GM12878 (cell line): ENCODE results near the gene SEMA4D. TPM values are rescaled to one million over a fixed set of nuclear protein-coding genes. Genes with fewer than 3 reads are reported as not detected.

Source experiments
- CHD2 ChIP-seq: IDR thresholded peaks from 2 replicates; pipeline ENCODE4 v1.6.1; 2011; ENCODE audit warnings: low read depth, low read length, improper control_type of control experiment, borderline replicate concordance
- GATAD2B ChIP-seq: fragments of 450-650 bp; conservative IDR thresholded peaks from 2 replicates; pipeline ENCODE4 v1.6.1; 2017; ENCODE audit warnings: low read depth, mild to moderate bottlenecking, moderate library complexity
- HCFC1 ChIP-seq: fragments of 150-350 bp; IDR thresholded peaks from 2 replicates; pipeline ENCODE4 v1.6.1; 2014; ENCODE audit warnings: low read length
- KLF5 ChIP-seq: fragments of 450-650 bp; IDR thresholded peaks from 2 replicates; pipeline ENCODE4 v1.6.1; 2014; ENCODE audit warnings: mild to moderate bottlenecking; ENCODE audit not compliant: partially characterized antibody
- MXI1 ChIP-seq: fragments of 150-350 bp; IDR thresholded peaks from 2 replicates; pipeline ENCODE4 v1.6.1; 2011; ENCODE audit warnings: low read depth, mild to moderate bottlenecking, inconsistent platforms, low read length, improper control_type of control experiment
- MYB ChIP-seq: fragments of 150-350 bp; IDR thresholded peaks from 2 replicates; pipeline ENCODE4 v1.6.1; 2014; ENCODE audit warnings: mild to moderate bottlenecking, low read depth, low read length, borderline replicate concordance
- PAX5 ChIP-seq: IDR thresholded peaks from 2 replicates; pipeline ENCODE4 v1.6.1; 2011; ENCODE audit warnings: low read depth, low read length, borderline replicate concordance
- POLR2AphosphoS5 ChIP-seq: IDR thresholded peaks from 2 replicates; pipeline ENCODE4 v1.6.1; 2011; ENCODE audit warnings: mild to moderate bottlenecking, low read length, inconsistent platforms
- SMARCA5 ChIP-seq: fragments of 450-650 bp; IDR thresholded peaks from 2 replicates; pipeline ENCODE4 v1.6.1; 2017; ENCODE audit warnings: mild to moderate bottlenecking
- SREBF2 ChIP-seq: IDR thresholded peaks from 2 replicates; pipeline ENCODE4 v1.6.1; 2012; ENCODE audit warnings: mild to moderate bottlenecking, low read length
- TCF12 ChIP-seq: IDR thresholded peaks from 2 replicates; pipeline ENCODE4 v1.6.1; 2011; ENCODE audit warnings: low read depth, mild to moderate bottlenecking, low read length
- TCF7 ChIP-seq: IDR thresholded peaks from 2 replicates; pipeline ENCODE4 v1.6.1; 2014; ENCODE audit warnings: antibody characterized with exemption, borderline replicate concordance
- YY1 ChIP-seq: IDR thresholded peaks from 2 replicates; pipeline ENCODE4 v1.6.1; 2011; ENCODE audit warnings: low read depth, mild to moderate bottlenecking, low read length
- ZNF207 ChIP-seq: fragments of 450-650 bp; IDR thresholded peaks from 2 replicates; pipeline ENCODE4 v1.6.1; 2014; ENCODE audit warnings: antibody characterized with exemption, mild to moderate bottlenecking, borderline replicate concordance
- ZZZ3 ChIP-seq: IDR thresholded peaks from 2 replicates; pipeline ENCODE4 v1.6.1; 2011; ENCODE audit warnings: low read depth; ENCODE audit not compliant: control insufficient read depth, insufficient read length
- polyA plus RNA-seq, 11 experiments: library from polyadenylated mRNA; depleted of rRNA in 4 of 11; unstranded in 6 of 11; stranded (reverse) in 5 of 11; fragments of >200 nt; fragmentation: Nextera tagmentation in 4 of 11; fragmentation: Illumina TruSeq in 1 of 11; extraction: Ambion mirVana in 4 of 11; extraction: Trizol in 1 of 11; gene quantifications; 1 replicate in 1 of 11; 2 replicates in 10 of 11; pipeline versions ENCODE4 v1.2.1 to v1.2.3, GENCODE V29; 2011 to 2016; ENCODE audit warnings: inconsistent platforms in 2 of 11, missing spikeins in 2 of 11, low read depth in 1 of 11
- total RNA-seq, 4 experiments: library from RNA; depleted of rRNA in 3 of 4; stranded (reverse); fragments of >200 nt in 3 of 4; fragmentation: Illumina TruSeq in 1 of 4; extraction: Trizol in 1 of 4; gene quantifications; 2 replicates each; pipeline versions ENCODE4 v1.2.1 to v1.2.3, GENCODE V29; 2013 to 2021
- TF ChIP-seq, protein P1 (sequence below): IDR thresholded peaks from 2 replicates; pipeline ENCODE4 v1.6.1; 2012; ENCODE audit warnings: low read length, inconsistent platforms
- TF ChIP-seq, protein P2 (sequence below): IDR thresholded peaks from 2 replicates; pipeline ENCODE4 v1.6.1; 2012; ENCODE audit warnings: improper control_type of control experiment, low read depth, low read length; ENCODE audit not compliant: insufficient replicate concordance
- TF ChIP-seq, protein P3 (sequence below): IDR thresholded peaks from 2 replicates; pipeline ENCODE4 v1.6.1; 2012; ENCODE audit warnings: low read depth, low read length, improper control_type of control experiment
- TF ChIP-seq, protein P4 (sequence below): fragments of 450-650 bp; formaldehyde crosslinking; IDR thresholded peaks from 2 replicates; pipeline ENCODE4 v1.4.0; 2022; ENCODE audit warnings: mild to moderate bottlenecking, moderate library complexity
- TF ChIP-seq, protein P5 (sequence below): fragments of 450-650 bp; IDR thresholded peaks from 2 replicates; pipeline ENCODE4 v1.6.1; 2017; ENCODE audit warnings: low read depth, mild to moderate bottlenecking, moderate library complexity

SEMA4D gene
- total and polyA plus RNA-seq, 10 of the 15 experiments (the other 5 are each of a cell fraction or from before 2014, with no cell fraction given), result 15.1 to 136 (median 39.6) TPM

DNA sequence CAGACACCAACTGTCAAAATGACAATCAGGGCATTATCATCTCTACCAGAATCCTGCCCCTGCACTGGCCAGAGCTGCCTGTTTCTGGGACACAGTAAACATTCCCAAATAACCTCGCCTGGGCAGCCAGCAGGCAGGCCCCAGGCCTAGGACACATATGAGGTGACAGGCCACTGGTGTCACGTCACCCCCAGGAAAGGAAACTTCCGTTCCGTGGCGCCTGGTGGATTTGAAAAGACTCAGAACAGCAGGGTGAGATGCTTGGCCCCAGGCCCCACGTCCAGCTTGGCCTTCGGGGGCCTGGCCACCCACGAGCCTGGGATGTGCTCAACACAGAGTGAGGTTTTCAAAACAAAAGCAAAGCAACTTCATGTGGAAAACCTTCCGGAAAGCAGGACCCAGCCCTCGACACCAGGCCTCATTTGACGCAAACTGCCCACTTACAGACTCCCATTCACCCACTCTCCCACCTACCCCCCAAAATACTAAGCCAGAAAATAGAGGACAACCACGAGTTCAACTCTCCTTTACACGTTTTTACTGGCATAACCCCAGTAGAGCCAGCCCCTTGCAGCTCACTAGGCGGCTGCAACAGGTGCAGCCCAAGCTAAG, 1.2 kb downstream of the SEMA4D start (continued):
- no peak for TF ChIP-seq ZZZ3
- TF ChIP-seq, protein P1, sequence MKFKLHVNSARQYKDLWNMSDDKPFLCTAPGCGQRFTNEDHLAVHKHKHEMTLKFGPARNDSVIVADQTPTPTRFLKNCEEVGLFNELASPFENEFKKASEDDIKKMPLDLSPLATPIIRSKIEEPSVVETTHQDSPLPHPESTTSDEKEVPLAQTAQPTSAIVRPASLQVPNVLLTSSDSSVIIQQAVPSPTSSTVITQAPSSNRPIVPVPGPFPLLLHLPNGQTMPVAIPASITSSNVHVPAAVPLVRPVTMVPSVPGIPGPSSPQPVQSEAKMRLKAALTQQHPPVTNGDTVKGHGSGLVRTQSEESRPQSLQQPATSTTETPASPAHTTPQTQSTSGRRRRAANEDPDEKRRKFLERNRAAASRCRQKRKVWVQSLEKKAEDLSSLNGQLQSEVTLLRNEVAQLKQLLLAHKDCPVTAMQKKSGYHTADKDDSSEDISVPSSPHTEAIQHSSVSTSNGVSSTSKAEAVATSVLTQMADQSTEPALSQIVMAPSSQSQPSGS, result no peak
- TF ChIP-seq POLR2AphosphoS5, result no peak
- no peak for TF ChIP-seq GATAD2B
- TF ChIP-seq SREBF2, result no peak
- TF ChIP-seq, protein P2, sequence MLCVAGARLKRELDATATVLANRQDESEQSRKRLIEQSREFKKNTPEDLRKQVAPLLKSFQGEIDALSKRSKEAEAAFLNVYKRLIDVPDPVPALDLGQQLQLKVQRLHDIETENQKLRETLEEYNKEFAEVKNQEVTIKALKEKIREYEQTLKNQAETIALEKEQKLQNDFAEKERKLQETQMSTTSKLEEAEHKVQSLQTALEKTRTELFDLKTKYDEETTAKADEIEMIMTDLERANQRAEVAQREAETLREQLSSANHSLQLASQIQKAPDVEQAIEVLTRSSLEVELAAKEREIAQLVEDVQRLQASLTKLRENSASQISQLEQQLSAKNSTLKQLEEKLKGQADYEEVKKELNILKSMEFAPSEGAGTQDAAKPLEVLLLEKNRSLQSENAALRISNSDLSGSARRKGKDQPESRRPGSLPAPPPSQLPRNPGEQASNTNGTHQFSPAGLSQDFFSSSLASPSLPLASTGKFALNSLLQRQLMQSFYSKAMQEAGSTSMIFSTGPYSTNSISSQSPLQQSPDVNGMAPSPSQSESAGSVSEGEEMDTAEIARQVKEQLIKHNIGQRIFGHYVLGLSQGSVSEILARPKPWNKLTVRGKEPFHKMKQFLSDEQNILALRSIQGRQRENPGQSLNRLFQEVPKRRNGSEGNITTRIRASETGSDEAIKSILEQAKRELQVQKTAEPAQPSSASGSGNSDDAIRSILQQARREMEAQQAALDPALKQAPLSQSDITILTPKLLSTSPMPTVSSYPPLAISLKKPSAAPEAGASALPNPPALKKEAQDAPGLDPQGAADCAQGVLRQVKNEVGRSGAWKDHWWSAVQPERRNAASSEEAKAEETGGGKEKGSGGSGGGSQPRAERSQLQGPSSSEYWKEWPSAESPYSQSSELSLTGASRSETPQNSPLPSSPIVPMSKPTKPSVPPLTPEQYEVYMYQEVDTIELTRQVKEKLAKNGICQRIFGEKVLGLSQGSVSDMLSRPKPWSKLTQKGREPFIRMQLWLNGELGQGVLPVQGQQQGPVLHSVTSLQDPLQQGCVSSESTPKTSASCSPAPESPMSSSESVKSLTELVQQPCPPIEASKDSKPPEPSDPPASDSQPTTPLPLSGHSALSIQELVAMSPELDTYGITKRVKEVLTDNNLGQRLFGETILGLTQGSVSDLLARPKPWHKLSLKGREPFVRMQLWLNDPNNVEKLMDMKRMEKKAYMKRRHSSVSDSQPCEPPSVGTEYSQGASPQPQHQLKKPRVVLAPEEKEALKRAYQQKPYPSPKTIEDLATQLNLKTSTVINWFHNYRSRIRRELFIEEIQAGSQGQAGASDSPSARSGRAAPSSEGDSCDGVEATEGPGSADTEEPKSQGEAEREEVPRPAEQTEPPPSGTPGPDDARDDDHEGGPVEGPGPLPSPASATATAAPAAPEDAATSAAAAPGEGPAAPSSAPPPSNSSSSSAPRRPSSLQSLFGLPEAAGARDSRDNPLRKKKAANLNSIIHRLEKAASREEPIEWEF, result no peak
- no peak for TF ChIP-seq YY1
- TF ChIP-seq HCFC1, result no peak
- no peak for TF ChIP-seq KLF5
- TF ChIP-seq PAX5, result no peak
- TF ChIP-seq TCF7, result no peak
- no peak for TF ChIP-seq MYB
- TF ChIP-seq, protein P3, sequence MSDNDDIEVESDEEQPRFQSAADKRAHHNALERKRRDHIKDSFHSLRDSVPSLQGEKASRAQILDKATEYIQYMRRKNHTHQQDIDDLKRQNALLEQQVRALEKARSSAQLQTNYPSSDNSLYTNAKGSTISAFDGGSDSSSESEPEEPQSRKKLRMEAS, result no peak
- TF ChIP-seq, protein P4, sequence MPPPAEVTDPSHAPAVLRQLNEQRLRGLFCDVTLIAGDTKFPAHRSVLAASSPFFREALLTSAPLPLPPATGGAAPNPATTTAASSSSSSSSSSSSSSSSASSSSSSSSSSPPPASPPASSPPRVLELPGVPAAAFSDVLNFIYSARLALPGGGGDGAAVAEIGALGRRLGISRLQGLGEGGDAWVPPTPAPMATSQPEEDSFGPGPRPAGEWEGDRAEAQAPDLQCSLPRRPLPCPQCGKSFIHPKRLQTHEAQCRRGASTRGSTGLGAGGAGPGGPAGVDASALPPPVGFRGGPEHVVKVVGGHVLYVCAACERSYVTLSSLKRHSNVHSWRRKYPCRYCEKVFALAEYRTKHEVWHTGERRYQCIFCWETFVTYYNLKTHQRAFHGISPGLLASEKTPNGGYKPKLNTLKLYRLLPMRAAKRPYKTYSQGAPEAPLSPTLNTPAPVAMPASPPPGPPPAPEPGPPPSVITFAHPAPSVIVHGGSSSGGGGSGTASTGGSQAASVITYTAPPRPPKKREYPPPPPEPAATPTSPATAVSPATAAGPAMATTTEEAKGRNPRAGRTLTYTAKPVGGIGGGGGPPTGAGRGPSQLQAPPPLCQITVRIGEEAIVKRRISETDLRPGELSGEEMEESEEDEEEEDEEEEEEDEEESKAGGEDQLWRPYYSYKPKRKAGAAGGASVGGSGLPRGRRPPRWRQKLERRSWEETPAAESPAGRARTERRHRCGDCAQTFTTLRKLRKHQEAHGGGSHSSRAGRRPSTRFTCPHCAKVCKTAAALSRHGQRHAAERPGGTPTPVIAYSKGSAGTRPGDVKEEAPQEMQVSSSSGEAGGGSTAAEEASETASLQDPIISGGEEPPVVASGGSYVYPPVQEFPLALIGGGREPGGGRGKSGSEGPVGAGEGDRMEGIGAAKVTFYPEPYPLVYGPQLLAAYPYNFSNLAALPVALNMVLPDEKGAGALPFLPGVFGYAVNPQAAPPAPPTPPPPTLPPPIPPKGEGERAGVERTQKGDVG (CRISPR knock-in tag), result no peak
- no peak for TF ChIP-seq CHD2
- no peak for TF ChIP-seq ZNF207
- no peak for TF ChIP-seq SMARCA5
- TF ChIP-seq MXI1, result no peak; the same call in 1 of the 2 replicates
- TF ChIP-seq TCF12, result 0 out of 2 replicates have a peak, but pooled peaks have one; percentile 32
- TF ChIP-seq, protein P5, sequence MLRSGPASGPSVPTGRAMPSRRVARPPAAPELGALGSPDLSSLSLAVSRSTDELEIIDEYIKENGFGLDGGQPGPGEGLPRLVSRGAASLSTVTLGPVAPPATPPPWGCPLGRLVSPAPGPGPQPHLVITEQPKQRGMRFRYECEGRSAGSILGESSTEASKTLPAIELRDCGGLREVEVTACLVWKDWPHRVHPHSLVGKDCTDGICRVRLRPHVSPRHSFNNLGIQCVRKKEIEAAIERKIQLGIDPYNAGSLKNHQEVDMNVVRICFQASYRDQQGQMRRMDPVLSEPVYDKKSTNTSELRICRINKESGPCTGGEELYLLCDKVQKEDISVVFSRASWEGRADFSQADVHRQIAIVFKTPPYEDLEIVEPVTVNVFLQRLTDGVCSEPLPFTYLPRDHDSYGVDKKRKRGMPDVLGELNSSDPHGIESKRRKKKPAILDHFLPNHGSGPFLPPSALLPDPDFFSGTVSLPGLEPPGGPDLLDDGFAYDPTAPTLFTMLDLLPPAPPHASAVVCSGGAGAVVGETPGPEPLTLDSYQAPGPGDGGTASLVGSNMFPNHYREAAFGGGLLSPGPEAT, result no peak
